ENCODE measurements around the gene FKBP8.
A peak's percentile ranks its signal among the peaks of the same experiment; 100 is the strongest.
"Not testable (repeated sequence)": the region's sequence is repeated elsewhere in the genome, so short reads cannot be mapped to it uniquely, and the experiment has no call there.

FKBP8 gene

GRCh38 chr19:18542941-18543813 lies at the start of gene FKBP8:
FKBP8 (minus strand) TSS chr19:18543573; CDS start chr19:18541970, 1,603 bp downstream.
- peak; percentile 90 for DNase-seq

DNA sequence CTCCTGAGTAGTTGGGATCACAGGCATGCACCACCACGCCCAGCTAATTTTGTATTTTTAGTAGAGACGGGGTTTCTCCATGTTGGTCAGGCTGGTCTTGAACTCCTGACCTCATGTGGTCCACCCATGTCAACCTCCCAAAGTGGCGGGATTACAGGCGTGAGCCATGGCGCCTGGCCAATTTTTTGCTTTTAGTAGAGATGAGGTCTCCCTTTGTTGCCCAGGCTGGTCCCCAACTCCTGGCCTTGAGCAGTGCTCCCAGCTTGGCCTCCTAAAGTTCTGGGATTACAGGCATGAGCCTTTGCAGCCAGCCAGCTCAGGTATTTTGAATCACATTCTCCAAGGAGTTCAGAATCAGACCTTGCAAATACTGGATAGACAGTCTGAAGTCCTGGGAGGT lies 49.4 kb upstream of the FKBP8 start:
- DNase-seq: not testable (repeated sequence)

- DNase-seq: no peak
Measured at GRCh38 chr19:18591735-18592385, 48.5 kb upstream of the FKBP8 start.

- peak; percentile 65 for DNase-seq
Measured at GRCh38 chr19:18590273-18591272, 47.2 kb upstream of the FKBP8 start.

DNA sequence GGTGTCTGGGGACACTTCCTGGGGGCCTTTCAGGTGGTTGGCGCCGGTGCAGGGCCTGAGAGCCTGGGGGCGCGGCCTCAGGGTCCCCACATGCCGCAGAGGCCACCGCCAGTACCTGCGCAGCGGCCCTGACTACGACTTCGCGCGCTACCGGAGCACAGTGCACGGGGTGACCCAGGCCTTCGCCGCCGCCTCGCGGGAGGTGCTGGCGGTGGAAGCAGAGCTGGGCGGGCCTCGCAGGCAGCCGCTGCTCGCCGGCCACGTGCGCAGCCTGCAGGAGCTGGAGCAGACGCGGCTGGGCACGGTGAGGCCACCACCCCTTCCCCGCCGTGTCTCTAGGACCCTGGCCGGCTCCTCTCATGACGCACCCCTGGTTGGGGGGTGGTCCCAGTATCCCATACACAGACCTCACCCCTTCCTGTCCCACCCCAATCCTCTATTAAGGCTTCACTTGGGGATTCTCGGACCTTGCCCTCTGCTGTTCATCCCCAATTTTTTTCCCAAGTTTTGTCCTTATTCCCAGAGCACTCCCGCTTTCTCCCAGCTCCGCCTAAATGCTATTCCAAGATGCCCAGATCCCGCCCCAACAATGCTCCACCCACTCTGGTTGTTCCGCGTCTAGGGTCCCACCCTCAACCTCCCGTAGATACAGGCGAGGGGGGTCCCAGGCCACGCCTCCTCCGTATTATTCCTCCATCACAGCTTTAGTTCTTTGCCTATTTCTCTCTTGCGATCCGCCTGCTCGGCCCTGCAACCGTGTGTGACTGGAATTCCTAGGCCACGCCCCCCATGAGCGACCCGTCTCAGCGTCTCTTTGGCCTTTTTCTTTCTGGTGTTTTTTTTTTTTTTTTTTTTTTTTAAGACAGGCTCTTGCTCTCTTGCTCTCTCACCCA lies 46.3 kb upstream of the FKBP8 start:
- peak; percentile 88 for DNase-seq

DNA sequence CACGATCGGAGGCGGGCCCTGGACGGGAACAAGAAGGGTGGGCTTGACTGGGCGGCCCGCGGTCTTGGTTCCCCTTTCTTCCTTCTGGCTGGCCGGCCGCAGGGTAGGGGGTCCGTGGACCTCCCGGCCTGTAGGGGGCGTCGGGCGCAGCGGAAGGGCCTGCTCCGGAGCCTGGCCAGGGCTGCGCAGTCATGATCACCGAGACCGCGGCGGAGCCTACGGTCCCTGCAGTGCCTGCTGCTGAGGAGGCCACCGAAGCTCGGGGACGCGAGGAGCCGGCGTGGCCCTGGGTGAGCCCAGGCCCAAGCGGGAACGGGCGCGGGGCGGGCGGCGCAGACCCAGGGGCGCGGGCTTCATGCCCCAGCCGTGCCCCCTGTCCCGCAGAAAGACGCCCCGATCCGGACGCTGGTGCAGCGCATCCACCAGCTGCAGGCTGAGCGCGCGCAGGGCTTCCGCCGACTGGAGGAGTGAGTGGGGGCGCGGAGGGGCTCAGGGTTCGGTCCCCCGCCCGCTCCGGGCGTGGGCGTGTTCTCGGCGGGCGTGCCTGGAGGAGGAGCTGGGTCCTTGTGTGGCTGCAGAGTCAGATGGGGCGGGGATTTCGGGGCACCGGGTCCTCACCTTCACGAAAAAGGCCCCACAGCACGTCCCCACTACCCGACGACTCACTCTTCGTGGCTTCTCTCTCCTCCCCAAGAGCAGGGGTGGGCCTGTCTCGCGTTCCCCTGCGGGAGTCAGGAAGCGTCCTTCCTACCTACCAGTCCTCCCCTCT lies 45.4 kb upstream of the FKBP8 start, which contains the start of gene REX1BD:
Gene REX1BD, plus strand, starts transcription at position 188 of the 769 bp plus-strand sequence. Its CDS starts 4 bp downstream, at position 192.
- DNase-seq: peak; percentile 87

- no peak for DNase-seq
Measured at GRCh38 chr19:18587962-18588610, 44.7 kb upstream of the FKBP8 start.

GRCh38 chr19:18587561-18587960 lies 44.2 kb upstream of the FKBP8 start:
- no peak for DNase-seq

GRCh38 chr19:18586306-18586705 lies 42.9 kb upstream of the FKBP8 start:
- no peak for DNase-seq

GRCh38 chr19:18580311-18580710 lies 36.9 kb upstream of the FKBP8 start:
- DNase-seq: no peak

DNA sequence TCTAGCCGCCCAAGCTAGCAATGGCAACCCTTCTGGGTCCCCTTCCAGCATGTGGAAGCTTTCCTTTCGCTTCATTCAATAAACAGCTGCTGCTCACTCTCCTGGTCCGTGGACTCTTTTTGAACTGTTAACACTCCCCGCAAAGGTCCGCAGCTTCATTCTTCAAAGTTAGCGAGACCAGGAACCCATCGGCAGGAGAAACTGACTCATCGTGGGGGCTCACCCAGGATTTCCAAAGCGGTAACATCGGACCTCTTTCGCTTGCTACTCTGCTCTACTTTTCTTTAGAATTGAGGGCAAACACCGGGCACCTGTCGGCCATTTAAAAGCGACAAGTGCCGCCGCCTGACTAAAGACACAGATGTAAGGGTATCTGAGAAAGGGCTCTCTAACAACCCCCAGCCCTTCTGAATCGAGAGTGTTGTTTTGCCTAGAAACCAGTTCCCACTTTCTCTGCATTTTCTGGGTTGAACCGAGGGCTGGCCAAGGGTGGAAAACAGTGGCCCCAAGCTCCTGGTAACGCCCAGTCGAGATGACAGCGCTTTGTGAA lies 34.1 kb upstream of the FKBP8 start:
- DNase-seq: no peak

- no peak for DNase-seq
Measured at GRCh38 chr19:18576383-18576782, 33.0 kb upstream of the FKBP8 start.

DNA sequence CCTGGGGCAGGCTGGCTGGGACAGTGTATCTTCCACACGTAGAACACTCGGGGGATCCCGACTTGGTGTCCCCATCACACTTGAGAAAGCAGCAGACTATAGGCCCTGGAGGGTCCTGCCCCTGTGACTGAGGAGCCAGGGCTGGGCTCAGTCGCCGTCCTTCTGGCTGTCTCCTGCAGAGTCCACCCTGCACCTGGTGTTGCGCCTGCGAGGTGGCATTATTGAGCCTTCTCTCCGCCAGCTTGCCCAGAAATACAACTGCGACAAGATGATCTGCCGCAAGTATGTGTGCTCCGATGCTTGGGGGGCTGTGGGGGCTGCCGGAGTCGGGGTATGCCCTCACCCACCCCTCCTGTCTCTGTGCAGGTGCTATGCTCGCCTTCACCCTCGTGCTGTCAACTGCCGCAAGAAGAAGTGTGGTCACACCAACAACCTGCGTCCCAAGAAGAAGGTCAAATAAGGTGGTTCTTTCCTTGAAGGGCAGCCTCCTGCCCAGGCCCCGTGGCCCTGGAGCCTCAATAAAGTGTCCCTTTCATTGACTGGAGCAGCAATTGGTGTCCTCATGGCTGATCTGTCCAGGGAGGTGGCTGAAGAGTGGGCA lies 31.4 kb upstream of the FKBP8 start:
- DNase-seq: no peak

DNA sequence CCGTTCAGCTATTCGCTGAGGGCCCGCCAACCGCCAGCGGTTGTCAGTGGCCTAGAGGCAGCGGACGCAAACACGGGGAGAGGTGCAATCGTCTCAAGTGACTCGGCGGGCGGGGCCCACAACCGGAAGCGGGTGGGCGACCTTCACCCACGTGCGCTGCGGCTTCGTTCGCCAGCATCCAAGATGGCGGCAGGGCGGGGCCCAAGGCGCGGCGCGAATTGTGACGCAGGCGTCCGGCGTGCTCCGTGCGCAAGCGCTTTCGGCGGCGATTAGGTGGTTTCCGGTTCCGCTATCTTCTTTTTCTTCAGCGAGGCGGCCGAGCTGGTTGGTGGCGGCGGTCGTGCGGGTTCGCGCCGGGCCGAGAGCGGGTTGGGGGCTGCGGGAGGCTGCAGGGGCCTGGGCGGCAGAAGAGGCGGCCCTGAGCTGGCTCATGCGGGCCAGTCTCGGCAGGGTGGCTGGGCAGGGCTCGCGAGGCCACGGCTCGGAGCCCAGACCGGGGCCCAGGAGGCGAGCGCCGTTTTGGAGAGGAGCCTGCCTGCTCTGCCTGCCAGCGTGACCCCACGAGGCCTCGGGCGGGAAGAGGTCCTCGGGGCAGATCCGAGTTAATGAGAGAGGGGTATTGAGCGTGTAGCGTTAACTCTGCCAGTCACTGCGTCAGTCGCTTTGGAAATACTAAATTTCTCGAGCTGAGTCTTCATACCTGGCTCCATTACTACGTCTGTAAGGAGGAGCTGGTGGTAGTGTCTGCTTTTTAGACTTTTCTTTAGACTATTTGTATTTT lies 28.4 kb upstream of the FKBP8 start, which contains the start of gene UBA52:
Gene UBA52, plus strand, starts transcription at position 294 of the 781 bp plus-strand sequence. CDS start 1,444 bp downstream, outside the sequence.
- DNase-seq: peak; percentile 99

GRCh38 chr19:18568367-18568766 lies 25.0 kb upstream of the FKBP8 start:
- no peak for DNase-seq

- no peak for DNase-seq
Measured at GRCh38 chr19:18566953-18567352, 23.6 kb upstream of the FKBP8 start.

GRCh38 chr19:18562086-18562485 lies 18.7 kb upstream of the FKBP8 start:
- no peak for DNase-seq

DNA sequence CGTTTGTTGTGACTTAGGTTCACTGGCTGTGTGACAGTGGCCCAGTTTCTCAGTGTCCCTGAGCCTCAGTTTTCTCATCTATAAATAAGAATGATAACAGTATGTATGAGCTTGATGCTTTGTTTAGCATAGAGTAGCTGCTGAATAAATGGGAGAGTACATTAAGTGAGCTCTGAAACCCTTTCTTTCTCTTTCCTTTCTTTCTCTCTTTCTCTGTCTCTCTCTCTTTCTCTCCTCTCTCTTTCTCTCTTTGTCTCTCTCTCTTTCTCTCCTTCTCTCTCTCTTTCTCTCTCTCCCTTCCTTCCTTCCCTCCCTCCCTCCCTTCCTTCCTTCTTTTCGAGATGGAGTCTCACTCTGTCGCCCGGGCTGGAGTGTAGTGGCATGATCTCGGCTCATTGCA lies 16.3 kb upstream of the FKBP8 start:
- no peak for DNase-seq

DNA sequence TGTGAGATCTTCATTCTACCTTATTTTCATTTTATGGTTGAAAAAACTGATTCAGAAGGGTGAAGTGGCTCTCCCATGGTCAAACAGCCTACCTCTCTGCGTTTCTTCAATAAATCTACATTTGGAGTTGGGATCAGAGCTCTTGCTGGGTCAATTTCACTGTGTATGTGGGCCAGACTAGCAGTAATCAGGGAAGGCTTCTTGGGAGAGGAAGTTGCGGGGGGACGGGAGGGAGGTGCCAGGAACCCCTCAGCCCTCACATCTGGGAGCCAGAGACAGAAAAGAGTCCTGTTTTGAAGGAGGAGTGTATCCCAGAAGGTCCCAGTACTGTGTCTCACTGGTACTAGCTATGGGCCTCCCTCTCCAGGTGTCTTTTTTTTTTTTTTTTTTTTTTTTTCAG lies 15.2 kb upstream of the FKBP8 start:
- no peak for DNase-seq
